Calu3 (cell line): Measurements from ENCODE around the gene RPL26. TPM values are rescaled to one million over a fixed set of nuclear protein-coding genes. Genes with fewer than 3 reads are reported as not detected.
"Not testable (repeated sequence)": the region's sequence is repeated elsewhere in the genome, so short reads cannot be mapped to it uniquely, and the experiment has no call there.

ENCODE experiments used
- BruUV-seq: library from RNA; stranded (reverse); fragments of 400-500 nt; replicated peaks from 2 replicates; lab custom pipeline; 2021; lab: Mats Ljungman, UMichigan
- CTCF ChIA-PET: fragments of 300-600 bp; sonication (Branson Sonifier 250); formaldehyde crosslinking; loops from one replicate; lab custom pipeline; 2022; ENCODE audit warnings: antibody characterized with exemption; lab: Charles Lee
- DNase-seq: peaks from one replicate; pipeline ENCODE4 v3.0.0; 2022
- H3K27ac Mint-ChIP-seq: one replicate; pipeline ENCODE4 v1.8.0; 2022; ENCODE audit warnings: mixed read lengths; ENCODE audit not compliant: unreplicated experiment
- H3K27me3 Mint-ChIP-seq: one replicate; pipeline ENCODE4 v1.8.0; 2022; ENCODE audit warnings: mixed read lengths; ENCODE audit not compliant: unreplicated experiment
- H3K36me3 Mint-ChIP-seq: one replicate; pipeline ENCODE4 v1.8.0; 2022; ENCODE audit warnings: mild to moderate bottlenecking, moderate library complexity, mixed read lengths; ENCODE audit not compliant: insufficient read depth, unreplicated experiment
- H3K4me1 Mint-ChIP-seq: one replicate; pipeline ENCODE4 v1.8.0; 2022; ENCODE audit warnings: mild to moderate bottlenecking, low read depth, mixed read lengths; ENCODE audit not compliant: unreplicated experiment
- H3K4me3 Mint-ChIP-seq: one replicate; pipeline ENCODE4 v1.8.0; 2022; ENCODE audit warnings: mild to moderate bottlenecking, low read depth, moderate library complexity, mixed read lengths; ENCODE audit not compliant: unreplicated experiment
- H3K9me3 Mint-ChIP-seq: one replicate; pipeline ENCODE4 v1.8.0; 2022; ENCODE audit warnings: low read depth, mixed read lengths; ENCODE audit not compliant: unreplicated experiment
- CTCF ChIP-seq: fragments of 200-600 bp; IDR thresholded peaks from one replicate; pipeline ENCODE4 v1.8.0; 2022; ENCODE audit warnings: antibody characterized with exemption; ENCODE audit not compliant: unreplicated experiment
- intact Hi-C: fragments of 100-400 bp; cut with micrococcal nuclease; formaldehyde crosslinking; loops from one replicate; pipeline ENCODE4 v1.10.0; 2022; ENCODE audit not compliant: unreplicated experiment
- total RNA-seq: library from RNA; stranded (reverse); gene quantifications from 2 replicates; pipeline ENCODE4 v1.2.3, GENCODE V29; 2022

RPL26 gene
- total RNA-seq, 1 experiment from 2014 or later, result 842 TPM

DNA sequence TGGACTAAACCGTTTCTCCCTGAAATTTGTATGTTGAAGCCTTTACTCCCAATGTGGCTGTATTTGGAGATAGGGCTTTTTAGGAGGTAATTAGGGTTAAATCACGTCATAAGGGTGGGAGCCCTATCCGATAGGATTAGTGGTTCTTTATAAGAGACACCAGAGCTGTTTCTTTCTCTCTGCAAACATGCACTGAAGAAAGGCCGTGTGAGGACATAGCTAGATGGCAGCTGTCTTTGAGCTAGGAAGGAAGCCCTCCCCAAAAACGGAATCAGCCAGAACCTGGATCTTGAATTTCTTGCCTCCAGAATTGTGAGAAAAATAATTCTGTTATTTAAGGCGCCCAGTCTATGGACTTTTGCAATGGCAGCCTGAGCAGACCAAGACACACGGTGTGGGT is 29.3 kb downstream of the RPL26 start:
- no TSS peak for BruUV-seq
- no peaks in the 10 kb centered on the region for H3K4me1 Mint-ChIP-seq
- H3K27me3 Mint-ChIP-seq, result peaks cover 19% of the 10 kb centered on the region
- H3K9me3 Mint-ChIP-seq, result no peaks in the 10 kb centered on the region
- H3K4me3 Mint-ChIP-seq, result no peak overlapping the region
- CTCF ChIA-PET, result no interaction called here
- no peaks in the 10 kb centered on the region for H3K36me3 Mint-ChIP-seq
- TF ChIP-seq CTCF, result no peak
- H3K27ac Mint-ChIP-seq, result no peak overlapping the region
- intact Hi-C loops, result no loop called here
- no peak for DNase-seq

DNA sequence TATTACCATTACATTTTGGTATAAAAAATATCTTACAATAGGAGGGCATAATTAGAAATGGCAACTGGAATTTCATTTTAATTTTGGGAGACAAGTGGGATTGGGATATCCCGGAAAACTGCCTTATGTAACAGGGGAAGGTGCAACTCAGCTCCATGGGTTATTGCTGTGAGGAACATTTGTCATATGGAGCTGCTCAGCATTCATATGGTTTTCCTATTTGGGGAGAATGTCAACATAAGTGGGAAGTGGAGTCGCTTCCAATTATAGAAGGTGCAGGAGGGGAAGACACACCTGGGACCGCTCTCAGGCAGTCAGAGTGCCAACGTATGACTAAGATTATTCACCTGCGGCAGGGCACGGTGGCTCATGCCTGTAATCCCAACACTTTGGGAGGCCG is 32.7 kb downstream of the RPL26 start:
- DNase-seq, result no peak
- intact Hi-C loops, result no loop called here
- no peak overlapping the region for H3K4me3 Mint-ChIP-seq
- CTCF ChIA-PET, result no interaction called here
- H3K36me3 Mint-ChIP-seq, result no peaks in the 10 kb centered on the region
- H3K27ac Mint-ChIP-seq, result no peak overlapping the region
- no TSS peak for BruUV-seq
- TF ChIP-seq CTCF, result no peak
- no peaks in the 10 kb centered on the region for H3K9me3 Mint-ChIP-seq
- peaks cover 26% of the 10 kb centered on the region for H3K27me3 Mint-ChIP-seq
- H3K4me1 Mint-ChIP-seq, result no peaks in the 10 kb centered on the region

GRCh38 chr17:8347001-8347400 is 36.0 kb downstream of the RPL26 start:
- BruUV-seq, intact Hi-C loops, H3K4me1 Mint-ChIP-seq, H3K4me3 Mint-ChIP-seq, H3K9me3 Mint-ChIP-seq, DNase-seq, H3K27ac Mint-ChIP-seq, CTCF ChIA-PET, H3K36me3 Mint-ChIP-seq: not testable (repeated sequence)
- peaks cover 24% of the 10 kb centered on the region for H3K27me3 Mint-ChIP-seq

DNA sequence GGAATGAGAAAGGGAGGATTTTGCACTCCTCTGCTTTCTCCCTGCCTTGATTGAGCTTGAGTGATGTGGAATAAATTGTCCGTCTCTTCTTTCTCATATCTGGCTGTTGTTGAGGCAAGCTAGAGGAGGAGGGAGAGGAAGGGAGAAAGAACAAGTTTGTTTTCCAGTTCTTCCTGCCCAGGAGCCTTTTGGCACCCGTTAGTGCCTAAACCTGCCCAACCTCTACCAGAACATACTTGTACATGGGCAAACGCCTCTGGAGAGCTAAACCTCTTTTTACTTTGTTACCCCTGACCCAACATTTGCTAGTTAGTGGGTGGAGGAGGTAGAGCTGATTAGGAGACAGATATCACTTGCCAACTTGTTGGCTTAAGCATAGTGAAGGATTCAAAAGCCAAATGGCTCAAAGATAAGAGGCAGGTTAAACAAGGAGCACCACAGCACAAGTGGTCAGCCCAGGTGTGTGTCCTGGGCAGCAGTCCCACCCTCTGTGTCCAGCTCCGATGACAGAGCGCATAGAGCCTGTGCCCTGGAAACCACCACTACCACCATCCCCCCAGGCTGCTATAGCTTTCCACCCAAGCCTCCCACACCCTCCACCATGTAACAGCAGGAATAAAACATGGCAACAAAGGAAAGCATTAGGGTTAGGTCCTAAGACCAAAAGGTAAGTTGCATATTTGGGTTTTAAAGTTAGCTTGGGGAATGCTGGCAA is 36.9 kb downstream of the RPL26 start:
- BruUV-seq, result no TSS peak
- CTCF ChIA-PET, result no interaction called here
- no peak for TF ChIP-seq CTCF
- no peaks in the 10 kb centered on the region for H3K9me3 Mint-ChIP-seq
- H3K4me3 Mint-ChIP-seq, result no peak overlapping the region
- intact Hi-C loops, result no loop called here
- H3K4me1 Mint-ChIP-seq, result no peaks in the 10 kb centered on the region
- no peak for DNase-seq
- peaks cover 24% of the 10 kb centered on the region for H3K27me3 Mint-ChIP-seq
- no peak overlapping the region for H3K27ac Mint-ChIP-seq
- H3K36me3 Mint-ChIP-seq, result no peaks in the 10 kb centered on the region

- Mint-ChIP-seq H3K9me3 (no peaks in the 10 kb centered on the region), H3K4me1 (no peaks in the 10 kb centered on the region), H3K27ac (no peak overlapping the region), H3K36me3 (no peaks in the 10 kb centered on the region), H3K27me3 (peaks cover 24% of the 10 kb centered on the region), H3K4me3 (no peak overlapping the region)
- CTCF ChIA-PET, result interaction anchor here (0.6 kb wide), 1 partner anchor 13 kb away, joined by 3 read pairs; no protein-coding TSS in a partner anchor
- BruUV-seq, result no TSS peak
- no peak for TF ChIP-seq CTCF
- DNase-seq, result no peak
- intact Hi-C loops, result no loop called here
Observed at GRCh38 chr17:8345052-8345690, 37.8 kb downstream of the RPL26 start.
